Trophoblast cell (in vitro differentiated cells and primary cell): Measurements from ENCODE around the gene CSNK2A2. TPM values are rescaled to one million over a fixed set of nuclear protein-coding genes. Genes with fewer than 3 reads are reported as not detected.
A peak's percentile ranks its signal among the peaks of the same experiment; 100 is the strongest.

ENCODE experiments used
- DNase-seq, 2 donors: peaks; one replicate each; pipeline ENCODE4 v3.0.0-alpha.2; 2016
- H2AFZ ChIP-seq: 2 replicates; pipeline ENCODE4 v1.6.1; 2013; ENCODE audit warnings: low read length, moderate library complexity, mild to moderate bottlenecking; ENCODE audit not compliant: insufficient read depth, poor library complexity
- H2AK5ac ChIP-seq: 2 replicates; pipeline ENCODE4 v1.6.1; 2013; ENCODE audit warnings: mild to moderate bottlenecking, low read length
- H2BK120ac ChIP-seq: 2 replicates; pipeline ENCODE4 v1.6.1; 2013; ENCODE audit warnings: low read length, mild to moderate bottlenecking, moderate library complexity; ENCODE audit not compliant: insufficient read depth, poor library complexity
- H2BK12ac ChIP-seq: 2 replicates; pipeline ENCODE4 v1.6.1; 2013; ENCODE audit warnings: mild to moderate bottlenecking, low read length, moderate library complexity
- H2BK5ac ChIP-seq: 2 replicates; pipeline ENCODE4 v1.6.1; 2013; ENCODE audit warnings: low read length, low read depth, moderate library complexity, mild to moderate bottlenecking; ENCODE audit not compliant: poor library complexity
- H3K14ac ChIP-seq: 2 replicates; pipeline ENCODE4 v1.6.1; 2013; ENCODE audit warnings: mild to moderate bottlenecking, low read length
- H3K18ac ChIP-seq: 2 replicates; pipeline ENCODE4 v1.6.1; 2013; ENCODE audit warnings: mild to moderate bottlenecking, low read length
- H3K23ac ChIP-seq: 2 replicates; pipeline ENCODE4 v1.6.1; 2013; ENCODE audit warnings: low read length
- H3K27ac ChIP-seq: 2 replicates; pipeline ENCODE4 v1.5.1; 2013; ENCODE audit warnings: low read depth, mild to moderate bottlenecking, inconsistent platforms, low read length, moderate library complexity
- H3K27me3 ChIP-seq: 2 replicates; pipeline ENCODE4 v1.6.1; 2013; ENCODE audit warnings: inconsistent platforms, mild to moderate bottlenecking, low read length, moderate library complexity; ENCODE audit not compliant: insufficient read depth
- H3K36me3 ChIP-seq, 2 experiments: 1 replicate in 1 of 2; 2 replicates in 1 of 2; pipeline ENCODE4 v1.6.1; 2013; ENCODE audit warnings: low read length in 2 of 2, mild to moderate bottlenecking in 2 of 2, moderate library complexity in 1 of 2; ENCODE audit not compliant: insufficient read depth in 2 of 2, control insufficient read depth in 1 of 2
- H3K4ac ChIP-seq: 2 replicates; pipeline ENCODE4 v1.6.1; 2013; ENCODE audit warnings: low read depth, mild to moderate bottlenecking, low read length, moderate library complexity
- H3K4me1 ChIP-seq, 2 experiments: 1 replicate in 1 of 2; 2 replicates in 1 of 2; pipeline ENCODE4 v1.6.1; 2013; ENCODE audit warnings: low read length in 2 of 2, mild to moderate bottlenecking in 2 of 2, moderate library complexity in 1 of 2; ENCODE audit not compliant: insufficient read depth in 2 of 2, control insufficient read depth in 1 of 2
- H3K4me2 ChIP-seq: 2 replicates; pipeline ENCODE4 v1.6.1; 2013; ENCODE audit warnings: inconsistent platforms, mild to moderate bottlenecking, low read length, moderate library complexity
- H3K4me3 ChIP-seq: 2 replicates; pipeline ENCODE4 v1.5.1; 2013; ENCODE audit warnings: mild to moderate bottlenecking, low read depth, low read length, inconsistent platforms
- H3K79me1 ChIP-seq: one replicate; pipeline ENCODE4 v1.6.1; 2013; ENCODE audit warnings: low read length
- H3K79me2 ChIP-seq: 2 replicates; pipeline ENCODE4 v1.6.1; 2013; ENCODE audit warnings: low read length, mild to moderate bottlenecking; ENCODE audit not compliant: control insufficient read depth, insufficient read depth, poor library complexity
- H3K9ac ChIP-seq: 2 replicates; pipeline ENCODE4 v1.6.1; 2013; ENCODE audit warnings: mild to moderate bottlenecking, low read length
- H3K9me3 ChIP-seq: 2 replicates; pipeline ENCODE4 v1.6.1; 2013; ENCODE audit warnings: low read depth, mild to moderate bottlenecking, control low read depth, inconsistent platforms, low read length; ENCODE audit not compliant: insufficient read depth
- H4K12ac ChIP-seq: 2 replicates; pipeline ENCODE4 v1.6.1; 2013; ENCODE audit warnings: low read depth, mild to moderate bottlenecking, low read length, moderate library complexity
- H4K8ac ChIP-seq: 2 replicates; pipeline ENCODE4 v1.6.1; 2013; ENCODE audit warnings: low read depth, mild to moderate bottlenecking, low read length, moderate library complexity
- H4K91ac ChIP-seq: one replicate; pipeline ENCODE4 v1.6.1; 2013; ENCODE audit warnings: low read depth, mild to moderate bottlenecking, low read length, moderate library complexity
- WGBS: extraction: QIAGEN DNeasy Blood & Tissue Kit; methylation state at CpG from one replicate; pipeline ENCODE4 v1.1.7; 2013; ENCODE audit warnings: missing lambda C conversion rate; ENCODE audit not compliant: insufficient read length, insufficient coverage; ENCODE audit errors: extremely low coverage; 5-methylcytosine and 5-hydroxymethylcytosine counted together
- polyA plus RNA-seq: library from polyadenylated mRNA; stranded (reverse); fragments of 200-250 nt; gene quantifications from 2 replicates; pipeline ENCODE4 v1.2.3, GENCODE V29; 2013

The CSNK2A2 gene
- polyA plus RNA-seq, result 118 and 120 TPM in 2 replicates

DNA sequence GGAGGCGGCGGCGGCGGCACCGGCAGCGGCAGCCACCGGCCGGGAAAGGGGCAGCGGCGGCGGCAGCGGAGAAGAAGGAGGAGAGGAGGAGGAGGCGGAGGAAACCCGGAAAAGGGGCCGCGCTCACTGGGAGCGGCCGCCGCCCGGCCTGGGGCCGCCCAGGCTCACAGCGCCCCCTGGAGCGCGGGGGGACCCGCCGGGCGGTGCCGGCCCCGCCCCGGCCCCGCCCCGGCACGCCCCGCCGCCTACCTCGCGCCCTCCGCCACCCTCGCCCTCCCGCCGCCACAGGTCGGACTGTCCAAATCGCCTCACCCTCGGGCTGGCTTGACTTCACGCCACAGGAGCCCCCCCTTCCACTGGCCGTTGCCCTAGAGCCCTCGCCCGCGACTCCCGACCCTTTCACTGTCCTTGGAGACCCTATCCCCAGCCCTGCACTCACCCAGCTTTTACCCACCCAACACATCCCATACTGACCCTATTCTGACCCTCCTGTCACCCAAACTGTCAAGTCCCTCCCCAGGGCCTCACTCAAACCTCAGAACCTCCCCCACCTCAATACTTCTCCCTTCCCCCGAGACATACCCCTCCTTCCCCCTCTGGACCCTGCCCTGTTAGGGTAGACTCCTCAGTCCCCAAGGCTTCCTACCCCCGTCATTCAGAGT, at the start of gene CSNK2A2:
CSNK2A2 (minus strand) TSS at position 85 of the 662 bp plus-strand sequence. CDS start 370 bp downstream, outside the sequence.
- Histone ChIP-seq H3K14ac (peak within 1 kb of the TSS; percentile 97), H3K27me3 (no peaks in the 10 kb centered on the region)

DNA sequence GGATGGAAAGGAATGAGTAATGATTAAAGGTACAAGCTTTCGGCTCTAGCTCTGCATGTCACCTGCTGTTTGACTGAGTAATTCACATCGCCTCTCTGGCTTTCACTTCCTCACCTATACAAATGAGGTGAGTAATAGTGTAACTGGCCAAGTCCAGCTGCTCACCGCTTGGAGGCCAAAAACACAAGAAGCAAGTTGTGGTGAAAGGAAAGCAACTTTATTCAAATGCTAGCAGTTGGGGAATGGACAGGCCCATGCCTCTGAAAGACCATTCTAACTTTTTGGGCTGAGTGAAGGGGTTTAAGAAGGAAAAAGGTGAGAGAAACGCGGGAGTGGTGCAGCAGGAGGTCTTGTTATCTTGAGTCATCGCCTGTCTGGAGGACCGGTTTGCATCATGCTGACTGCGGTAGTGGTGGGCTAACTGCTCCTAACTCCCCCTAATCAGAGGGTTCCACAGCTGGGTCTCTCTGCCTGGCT, 45.7 kb upstream of the CSNK2A2 start:
- Histone ChIP-seq H3K9ac (no peak overlapping the region), H3K4me1 (peaks cover 0 to 4% of the 10 kb centered on the region in 2 experiments), H2AK5ac (no peak overlapping the region), H3K4me3 (no peak overlapping the region), H4K8ac (no peak overlapping the region), H3K27ac (no peak overlapping the region), H3K23ac (no peak overlapping the region), H3K27me3 (no peaks in the 10 kb centered on the region), H2BK12ac (no peak overlapping the region), H3K36me3 (no peaks in the 10 kb centered on the region), H3K4me2 (no peak overlapping the region), H3K9me3 (no peaks in the 10 kb centered on the region), H4K91ac (no peak overlapping the region), H3K14ac (no peak overlapping the region), H2BK5ac (no peak overlapping the region), H3K79me1 (no peaks in the 10 kb centered on the region), H4K12ac (no peak overlapping the region), H3K18ac (no peak overlapping the region), H2BK120ac (no peak overlapping the region), H3K79me2 (no peaks in the 10 kb centered on the region), H3K4ac (no peak overlapping the region), H2AFZ (no peak overlapping the region)
- WGBS, result no CpG with 5 or more reads among the region's 8 CpGs
- peak in 1 of 2 donors; percentile 49 for DNase-seq

More for the DNA sequence above, at the start of gene CSNK2A2:
- peaks cover 11% of the 10 kb centered on the region for H3K79me2 ChIP-seq
- WGBS, result no CpG with 5 or more reads among the region's 52 CpGs
- peak within 1 kb of the TSS; percentile 93 for H4K8ac ChIP-seq
- peak within 1 kb of the TSS; percentile 81 for H3K23ac ChIP-seq
- peaks cover 3 to 8% of the 10 kb centered on the region in 2 experiments for H3K36me3 ChIP-seq
- peak within 1 kb of the TSS; percentile 98 for H3K4me2 ChIP-seq
- H4K91ac ChIP-seq, result peak within 1 kb of the TSS; percentile 86
- H3K9me3 ChIP-seq, result no peaks in the 10 kb centered on the region
- H2BK5ac ChIP-seq, result peak within 1 kb of the TSS; percentile 67
- H3K27ac ChIP-seq, result no peak within 1 kb of the TSS
- H3K9ac ChIP-seq, result peak within 1 kb of the TSS; percentile 94
- H3K4me3 ChIP-seq, result peak within 1 kb of the TSS; percentile 90
- peak within 1 kb of the TSS; percentile 76 for H2BK12ac ChIP-seq
- peak within 1 kb of the TSS; percentile 98 for H4K12ac ChIP-seq
- peak; percentile 43 to 81 for DNase-seq
- H3K79me1 ChIP-seq, result peaks cover 2% of the 10 kb centered on the region
- H3K4ac ChIP-seq, result peak within 1 kb of the TSS; percentile 77
- H2BK120ac ChIP-seq, result peak within 1 kb of the TSS; percentile 81
- peaks cover 7 to 8% of the 10 kb centered on the region in 2 experiments for H3K4me1 ChIP-seq
- H2AK5ac ChIP-seq, result peak within 1 kb of the TSS; percentile 75
- H3K18ac ChIP-seq, result peak within 1 kb of the TSS; percentile 91
- peak within 1 kb of the TSS; percentile 100 for H2AFZ ChIP-seq

DNA sequence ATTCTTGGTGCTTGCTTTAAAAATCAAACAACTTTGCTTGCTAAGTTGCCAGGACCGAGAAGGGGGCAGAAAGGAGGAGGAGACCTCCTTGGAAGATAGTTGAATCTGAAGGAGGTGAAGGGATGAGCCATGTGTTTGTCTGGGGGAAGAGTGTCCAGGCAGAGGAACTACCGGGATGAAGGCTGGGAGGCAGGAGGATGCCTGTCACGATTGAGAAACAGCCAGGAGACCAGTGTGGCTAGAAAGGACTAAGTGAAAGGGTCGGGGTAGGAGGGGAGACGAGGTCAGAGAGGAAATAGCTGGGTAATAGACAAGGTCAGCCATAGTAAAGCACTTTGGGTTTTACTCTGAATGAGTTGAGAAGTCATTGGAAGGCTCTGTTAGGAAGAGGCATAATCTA, 38.9 kb upstream of the CSNK2A2 start:
- peak overlapping the region; percentile 71 for H3K4me2 ChIP-seq
- WGBS, result no CpG with 5 or more reads among the region's 5 CpGs
- no peak overlapping the region for H3K4ac ChIP-seq
- DNase-seq, result peak in 1 of 2 donors; percentile 47
- H3K27me3 ChIP-seq, result no peaks in the 10 kb centered on the region
- H3K4me3 ChIP-seq, result no peak overlapping the region
- H4K91ac ChIP-seq, result no peak overlapping the region
- H2BK12ac ChIP-seq, result no peak overlapping the region
- no peak overlapping the region for H3K23ac ChIP-seq
- H3K27ac ChIP-seq, result no peak overlapping the region
- no peak overlapping the region for H2BK120ac ChIP-seq
- H3K79me1 ChIP-seq, result no peaks in the 10 kb centered on the region
- H3K9me3 ChIP-seq, result no peaks in the 10 kb centered on the region
- H3K79me2 ChIP-seq, result no peaks in the 10 kb centered on the region
- no peak overlapping the region for H2AK5ac ChIP-seq
- H4K12ac ChIP-seq, result no peak overlapping the region
- H2BK5ac ChIP-seq, result no peak overlapping the region
- no peak overlapping the region for H3K14ac ChIP-seq
- peaks cover 2% of the 10 kb centered on the region in 2 experiments for H3K4me1 ChIP-seq
- H3K9ac ChIP-seq, result no peak overlapping the region
- H4K8ac ChIP-seq, result peak overlapping the region; percentile 19
- H3K36me3 ChIP-seq, result no peaks in the 10 kb centered on the region
- H3K18ac ChIP-seq, result no peak overlapping the region
- H2AFZ ChIP-seq, result no peak overlapping the region

DNA sequence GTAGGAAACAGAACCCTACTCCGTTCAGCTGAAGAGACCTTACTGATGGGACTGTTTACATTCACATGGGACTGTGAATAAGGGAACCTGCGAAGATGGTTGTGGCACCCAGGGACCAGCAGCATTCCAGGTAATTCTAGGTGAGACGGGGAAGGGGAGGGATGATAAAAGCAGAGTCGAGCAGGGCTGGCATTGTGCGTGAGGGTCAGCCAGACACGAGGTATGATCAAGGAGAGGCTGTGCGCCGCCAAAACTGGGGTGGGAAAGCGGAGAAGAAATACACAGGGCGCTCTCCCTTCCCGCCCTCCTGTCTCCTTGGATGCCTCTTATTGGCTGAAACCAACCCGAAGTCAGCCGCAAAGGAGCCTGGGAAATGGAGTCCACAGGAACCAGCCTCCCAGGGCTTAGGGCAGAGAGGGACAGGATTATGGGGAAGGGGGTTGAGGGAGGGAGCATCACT, 38.4 kb upstream of the CSNK2A2 start:
- no peak overlapping the region for H3K23ac ChIP-seq
- H4K91ac ChIP-seq, result no peak overlapping the region
- peak overlapping the region; percentile 48 for H4K8ac ChIP-seq
- no peak overlapping the region for H2BK12ac ChIP-seq
- no CpG with 5 or more reads among the region's 13 CpGs for whole genome bisulfite sequencing
- no peak overlapping the region for H2BK5ac ChIP-seq
- H3K18ac ChIP-seq, result no peak overlapping the region
- no peak overlapping the region for H2AK5ac ChIP-seq
- peak; percentile 80 to 87 for DNase-seq
- peak overlapping the region; percentile 38 for H2AFZ ChIP-seq
- H3K4me3 ChIP-seq, result peak overlapping the region; percentile 66
- peak overlapping the region; percentile 71 for H3K4me2 ChIP-seq
- H3K9me3 ChIP-seq, result no peaks in the 10 kb centered on the region
- H3K4me1 ChIP-seq, result peaks cover 2% of the 10 kb centered on the region in 2 experiments
- H3K14ac ChIP-seq, result no peak overlapping the region
- H3K79me1 ChIP-seq, result no peaks in the 10 kb centered on the region
- H3K9ac ChIP-seq, result no peak overlapping the region
- H3K27me3 ChIP-seq, result no peaks in the 10 kb centered on the region
- H4K12ac ChIP-seq, result no peak overlapping the region
- H3K36me3 ChIP-seq, result no peaks in the 10 kb centered on the region
- no peak overlapping the region for H2BK120ac ChIP-seq
- H3K27ac ChIP-seq, result no peak overlapping the region
- H3K4ac ChIP-seq, result no peak overlapping the region
- no peaks in the 10 kb centered on the region for H3K79me2 ChIP-seq
